Middle frontal gyrus (tissue), 1 donor: ENCODE data around the gene FRMD1.

ENCODE experiments used
- DNase-seq: peaks from one replicate; pipeline ENCODE4 v3.0.0-alpha.2; 2015; ENCODE audit warnings: low spot score; ENCODE audit errors: extremely low spot score

Gene FRMD1

GRCh38 chr6:168078943-168079405 lies at the start of gene FRMD1:
Gene FRMD1 (minus strand): TSS chr6:168079212. CDS start chr6:168079094, 118 bp downstream.
- no peak for DNase-seq

- no peak for DNase-seq
Observed at GRCh38 chr6:168128006-168128630, 49.1 kb upstream of the FRMD1 start.

- no peak for DNase-seq
Observed at GRCh38 chr6:168127384-168127868, 48.4 kb upstream of the FRMD1 start.

- no peak for DNase-seq
Observed at GRCh38 chr6:168126566-168127383, 47.8 kb upstream of the FRMD1 start.

GRCh38 chr6:168125429-168126001 lies 46.5 kb upstream of the FRMD1 start:
- no peak for DNase-seq

- DNase-seq = no peak
Observed at GRCh38 chr6:168124921-168125320, 45.9 kb upstream of the FRMD1 start.

GRCh38 chr6:168124158-168124557 lies 45.1 kb upstream of the FRMD1 start:
- DNase-seq = no peak

- DNase-seq = no peak
Observed at GRCh38 chr6:168123165-168123911, 44.3 kb upstream of the FRMD1 start.

- no peak for DNase-seq
Observed at GRCh38 chr6:168122521-168122920, 43.5 kb upstream of the FRMD1 start.

GRCh38 chr6:168122011-168122410 lies 43.0 kb upstream of the FRMD1 start:
- no peak for DNase-seq

GRCh38 chr6:168121303-168121665 lies 42.3 kb upstream of the FRMD1 start:
- no peak for DNase-seq

- no peak for DNase-seq
Observed at GRCh38 chr6:168120390-168121302, 41.6 kb upstream of the FRMD1 start.

GRCh38 chr6:168119539-168119938 lies 40.5 kb upstream of the FRMD1 start:
- DNase-seq = no peak

- no peak for DNase-seq
Observed at GRCh38 chr6:168118935-168119334, 39.9 kb upstream of the FRMD1 start.

- DNase-seq = no peak
Observed at GRCh38 chr6:168117942-168118341, 38.9 kb upstream of the FRMD1 start.

- no peak for DNase-seq
Observed at GRCh38 chr6:168116975-168117899, 38.2 kb upstream of the FRMD1 start.

- DNase-seq = no peak
Observed at GRCh38 chr6:168116438-168116974, 37.5 kb upstream of the FRMD1 start.

- no peak for DNase-seq
Observed at GRCh38 chr6:168115748-168116437, 36.9 kb upstream of the FRMD1 start.

- DNase-seq = no peak
Observed at GRCh38 chr6:168113226-168113625, 34.2 kb upstream of the FRMD1 start.
